OCI-LY3 (cell line): ENCODE data around the gene CFAP57.

Experiments
- EZH2phosphoT487 ChIP-seq: fragments of 200-600 bp; shearing (Covaris generic); IDR thresholded peaks from 2 replicates; pipeline ENCODE4 v1.6.1; 2018; ENCODE audit warnings: antibody characterized with exemption, mixed run types, low read depth
- TF ChIP-seq, protein P1 (sequence below): fragments of 200-600, 300-600 bp; sonication (generic); IDR thresholded peaks from 2 replicates; pipeline ENCODE4 v1.5.1; 2014; ENCODE audit warnings: antibody characterized with exemption, low read length, low read depth

DNA sequence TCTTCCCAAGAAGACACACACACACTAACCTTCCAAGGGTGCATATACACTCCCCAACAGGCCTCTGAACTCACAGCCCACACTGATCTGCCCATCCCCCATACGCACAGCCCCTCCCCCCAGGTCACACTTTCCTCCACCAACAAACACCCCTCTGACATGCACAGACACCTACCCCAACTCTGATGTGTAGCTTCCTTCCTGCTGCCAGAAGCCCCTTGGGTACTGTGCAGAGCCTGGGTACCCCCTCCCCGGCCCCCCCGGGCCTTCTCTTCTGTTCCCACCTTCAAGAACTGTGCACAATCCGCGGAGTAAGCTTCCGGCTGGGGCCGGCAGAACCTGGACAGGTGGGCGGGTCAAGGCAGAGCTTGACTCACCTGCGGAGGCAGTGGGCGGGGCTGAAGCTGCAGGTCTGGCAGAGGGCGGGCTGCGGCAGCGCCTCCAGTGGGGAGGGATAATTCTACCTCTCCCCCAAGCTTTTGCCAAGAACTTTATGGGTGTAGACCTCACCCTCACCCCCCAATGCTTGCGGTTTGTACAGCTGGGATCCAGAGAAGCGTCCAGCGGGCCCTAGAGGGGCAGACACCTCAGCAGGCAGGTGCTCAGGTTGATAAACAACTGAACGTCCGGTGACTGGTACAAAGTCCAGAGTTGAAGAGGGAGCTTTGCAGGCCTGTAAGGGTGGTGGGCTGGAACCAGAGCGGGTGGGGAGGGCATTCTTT, 113.3 kb downstream of the CFAP57 start, which contains the start of gene C1orf210:
- TF ChIP-seq, protein P1, sequence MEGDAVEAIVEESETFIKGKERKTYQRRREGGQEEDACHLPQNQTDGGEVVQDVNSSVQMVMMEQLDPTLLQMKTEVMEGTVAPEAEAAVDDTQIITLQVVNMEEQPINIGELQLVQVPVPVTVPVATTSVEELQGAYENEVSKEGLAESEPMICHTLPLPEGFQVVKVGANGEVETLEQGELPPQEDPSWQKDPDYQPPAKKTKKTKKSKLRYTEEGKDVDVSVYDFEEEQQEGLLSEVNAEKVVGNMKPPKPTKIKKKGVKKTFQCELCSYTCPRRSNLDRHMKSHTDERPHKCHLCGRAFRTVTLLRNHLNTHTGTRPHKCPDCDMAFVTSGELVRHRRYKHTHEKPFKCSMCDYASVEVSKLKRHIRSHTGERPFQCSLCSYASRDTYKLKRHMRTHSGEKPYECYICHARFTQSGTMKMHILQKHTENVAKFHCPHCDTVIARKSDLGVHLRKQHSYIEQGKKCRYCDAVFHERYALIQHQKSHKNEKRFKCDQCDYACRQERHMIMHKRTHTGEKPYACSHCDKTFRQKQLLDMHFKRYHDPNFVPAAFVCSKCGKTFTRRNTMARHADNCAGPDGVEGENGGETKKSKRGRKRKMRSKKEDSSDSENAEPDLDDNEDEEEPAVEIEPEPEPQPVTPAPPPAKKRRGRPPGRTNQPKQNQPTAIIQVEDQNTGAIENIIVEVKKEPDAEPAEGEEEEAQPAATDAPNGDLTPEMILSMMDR, result no peak
- no peak for TF ChIP-seq EZH2phosphoT487
